T-helper 1 cell treated with Interleukin-12 subunit alpha and Interleukin-12 subunit beta and Interleukin-4 antibody, amounts not matched to agents 30 μg/mL and 1 μg/mL, for 36 hours (primary cell): ENCODE data around the gene HEXB.

Experiments used
- H3K27ac Mint-ChIP-seq: one replicate; pipeline ENCODE4 v1.8.0; 2021; ENCODE audit warnings: mild to moderate bottlenecking, mixed read lengths
- H3K27me3 Mint-ChIP-seq: one replicate; pipeline ENCODE4 v1.8.0; 2021; ENCODE audit warnings: low read depth, mixed read lengths
- H3K36me3 Mint-ChIP-seq: one replicate; pipeline ENCODE4 v1.8.0; 2021; ENCODE audit warnings: low read depth, mixed read lengths
- H3K4me1 Mint-ChIP-seq: one replicate; pipeline ENCODE4 v1.8.0; 2021; ENCODE audit warnings: low read depth, mixed read lengths
- H3K4me3 Mint-ChIP-seq: one replicate; pipeline ENCODE4 v1.8.0; 2021; ENCODE audit warnings: mild to moderate bottlenecking, moderate library complexity, mixed read lengths
- H3K9me3 Mint-ChIP-seq: one replicate; pipeline ENCODE4 v1.8.0; 2021; ENCODE audit warnings: mixed read lengths

HEXB gene

GRCh38 chr5:74649421-74649973, 35.5 kb upstream of the HEXB start:
- Mint-ChIP-seq H3K27me3 (peaks cover 23% of the 10 kb centered on the region), H3K4me1 (peaks cover 7% of the 10 kb centered on the region), H3K9me3 (no peaks in the 10 kb centered on the region), H3K4me3 (no peak overlapping the region), H3K27ac (no peak overlapping the region), H3K36me3 (no peaks in the 10 kb centered on the region)

GRCh38 chr5:74651710-74652109, 33.3 kb upstream of the HEXB start:
- Mint-ChIP-seq H3K36me3 (no peaks in the 10 kb centered on the region), H3K4me1 (peaks cover 7% of the 10 kb centered on the region), H3K9me3 (no peaks in the 10 kb centered on the region), H3K27ac (no peak overlapping the region), H3K27me3 (peaks cover 13% of the 10 kb centered on the region), H3K4me3 (no peak overlapping the region)

GRCh38 chr5:74652576-74652975, 32.5 kb upstream of the HEXB start:
- H3K4me1 Mint-ChIP-seq: peaks cover 7% of the 10 kb centered on the region
- H3K27me3 Mint-ChIP-seq: peaks cover 16% of the 10 kb centered on the region
- no peaks in the 10 kb centered on the region for H3K9me3 Mint-ChIP-seq
- no peaks in the 10 kb centered on the region for H3K36me3 Mint-ChIP-seq
- no peak overlapping the region for H3K4me3 Mint-ChIP-seq
- no peak overlapping the region for H3K27ac Mint-ChIP-seq

GRCh38 chr5:74653991-74654390, 31.0 kb upstream of the HEXB start:
- Mint-ChIP-seq H3K36me3 (no peaks in the 10 kb centered on the region), H3K27ac (no peak overlapping the region), H3K27me3 (peaks cover 11% of the 10 kb centered on the region), H3K4me3 (no peak overlapping the region), H3K9me3 (no peaks in the 10 kb centered on the region), H3K4me1 (no peaks in the 10 kb centered on the region)

GRCh38 chr5:74655206-74655605, 29.8 kb upstream of the HEXB start:
- Mint-ChIP-seq H3K4me1 (no peaks in the 10 kb centered on the region), H3K27me3 (peaks cover 20% of the 10 kb centered on the region), H3K9me3 (no peaks in the 10 kb centered on the region), H3K4me3 (no peak overlapping the region), H3K27ac (no peak overlapping the region), H3K36me3 (no peaks in the 10 kb centered on the region)

GRCh38 chr5:74655716-74656115, 29.3 kb upstream of the HEXB start:
- H3K27ac Mint-ChIP-seq: no peak overlapping the region
- peaks cover 26% of the 10 kb centered on the region for H3K27me3 Mint-ChIP-seq
- H3K36me3 Mint-ChIP-seq: no peaks in the 10 kb centered on the region
- H3K9me3 Mint-ChIP-seq: no peaks in the 10 kb centered on the region
- H3K4me3 Mint-ChIP-seq: no peak overlapping the region
- no peaks in the 10 kb centered on the region for H3K4me1 Mint-ChIP-seq

GRCh38 chr5:74657165-74657564, 27.9 kb upstream of the HEXB start:
- Mint-ChIP-seq H3K9me3 (no peaks in the 10 kb centered on the region), H3K27me3 (peaks cover 32% of the 10 kb centered on the region), H3K36me3 (no peaks in the 10 kb centered on the region), H3K4me3 (no peak overlapping the region), H3K27ac (no peak overlapping the region), H3K4me1 (no peaks in the 10 kb centered on the region)

GRCh38 chr5:74659172-74659571, 25.9 kb upstream of the HEXB start:
- Mint-ChIP-seq H3K9me3 (no peaks in the 10 kb centered on the region), H3K4me1 (no peaks in the 10 kb centered on the region), H3K4me3 (no peak overlapping the region), H3K27me3 (peaks cover 39% of the 10 kb centered on the region), H3K27ac (no peak overlapping the region), H3K36me3 (no peaks in the 10 kb centered on the region)

GRCh38 chr5:74660140-74660539, 24.9 kb upstream of the HEXB start:
- H3K27me3 Mint-ChIP-seq: peaks cover 44% of the 10 kb centered on the region
- no peaks in the 10 kb centered on the region for H3K4me1 Mint-ChIP-seq
- no peak overlapping the region for H3K4me3 Mint-ChIP-seq
- no peak overlapping the region for H3K27ac Mint-ChIP-seq
- no peaks in the 10 kb centered on the region for H3K36me3 Mint-ChIP-seq
- H3K9me3 Mint-ChIP-seq: no peaks in the 10 kb centered on the region

- H3K27ac Mint-ChIP-seq: no peak overlapping the region
- no peaks in the 10 kb centered on the region for H3K36me3 Mint-ChIP-seq
- H3K27me3 Mint-ChIP-seq: peaks cover 44% of the 10 kb centered on the region
- H3K4me1 Mint-ChIP-seq: no peaks in the 10 kb centered on the region
- H3K4me3 Mint-ChIP-seq: no peak overlapping the region
- no peaks in the 10 kb centered on the region for H3K9me3 Mint-ChIP-seq
Observed at GRCh38 chr5:74660873-74661272, 24.2 kb upstream of the HEXB start.

- no peaks in the 10 kb centered on the region for H3K9me3 Mint-ChIP-seq
- H3K27me3 Mint-ChIP-seq: peaks cover 35% of the 10 kb centered on the region
- H3K27ac Mint-ChIP-seq: no peak overlapping the region
- no peak overlapping the region for H3K4me3 Mint-ChIP-seq
- H3K4me1 Mint-ChIP-seq: no peaks in the 10 kb centered on the region
- H3K36me3 Mint-ChIP-seq: peaks cover 2% of the 10 kb centered on the region
Observed at GRCh38 chr5:74664551-74664950, 20.5 kb upstream of the HEXB start.

- Mint-ChIP-seq H3K4me1 (no peaks in the 10 kb centered on the region), H3K27me3 (peaks cover 29% of the 10 kb centered on the region), H3K9me3 (no peaks in the 10 kb centered on the region), H3K36me3 (peaks cover 2% of the 10 kb centered on the region), H3K4me3 (no peak overlapping the region), H3K27ac (no peak overlapping the region)
Observed at GRCh38 chr5:74665273-74665672, 19.8 kb upstream of the HEXB start.

- peaks cover 24% of the 10 kb centered on the region for H3K27me3 Mint-ChIP-seq
- H3K36me3 Mint-ChIP-seq: peaks cover 2% of the 10 kb centered on the region
- H3K4me1 Mint-ChIP-seq: no peaks in the 10 kb centered on the region
- H3K27ac Mint-ChIP-seq: no peak overlapping the region
- H3K9me3 Mint-ChIP-seq: no peaks in the 10 kb centered on the region
- no peak overlapping the region for H3K4me3 Mint-ChIP-seq
Observed at GRCh38 chr5:74665816-74666215, 19.2 kb upstream of the HEXB start.

- Mint-ChIP-seq H3K9me3 (no peaks in the 10 kb centered on the region), H3K4me1 (no peaks in the 10 kb centered on the region), H3K36me3 (peaks cover 2% of the 10 kb centered on the region), H3K27ac (no peak overlapping the region), H3K4me3 (no peak overlapping the region), H3K27me3 (peaks cover 10% of the 10 kb centered on the region)
Observed at GRCh38 chr5:74667396-74667795, 17.6 kb upstream of the HEXB start.

- no peaks in the 10 kb centered on the region for H3K9me3 Mint-ChIP-seq
- no peak overlapping the region for H3K4me3 Mint-ChIP-seq
- H3K27ac Mint-ChIP-seq: no peak overlapping the region
- peaks cover 9% of the 10 kb centered on the region for H3K27me3 Mint-ChIP-seq
- peaks cover 2% of the 10 kb centered on the region for H3K36me3 Mint-ChIP-seq
- H3K4me1 Mint-ChIP-seq: no peaks in the 10 kb centered on the region
Observed at GRCh38 chr5:74669821-74670220, 15.2 kb upstream of the HEXB start.
